ENCODE results near the gene LASP1NB.

- TF ChIP-seq USF2 (IDR thresholded peaks at IDR 0.05; ENCODE audit: low read depth, low read length), result no peak
- no peak for TF ChIP-seq USF2 (CRISPR knock-in tag; IDR thresholded peaks at IDR 0.05; ENCODE audit: borderline replicate concordance)
- TF ChIP-seq, protein P1, sequence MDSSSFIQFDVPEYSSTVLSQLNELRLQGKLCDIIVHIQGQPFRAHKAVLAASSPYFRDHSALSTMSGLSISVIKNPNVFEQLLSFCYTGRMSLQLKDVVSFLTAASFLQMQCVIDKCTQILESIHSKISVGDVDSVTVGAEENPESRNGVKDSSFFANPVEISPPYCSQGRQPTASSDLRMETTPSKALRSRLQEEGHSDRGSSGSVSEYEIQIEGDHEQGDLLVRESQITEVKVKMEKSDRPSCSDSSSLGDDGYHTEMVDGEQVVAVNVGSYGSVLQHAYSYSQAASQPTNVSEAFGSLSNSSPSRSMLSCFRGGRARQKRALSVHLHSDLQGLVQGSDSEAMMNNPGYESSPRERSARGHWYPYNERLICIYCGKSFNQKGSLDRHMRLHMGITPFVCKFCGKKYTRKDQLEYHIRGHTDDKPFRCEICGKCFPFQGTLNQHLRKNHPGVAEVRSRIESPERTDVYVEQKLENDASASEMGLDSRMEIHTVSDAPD (CRISPR knock-in tag; IDR thresholded peaks at IDR 0.05), result no peak
Measured at GRCh38 chr17:38970804-38971203, 45.4 kb downstream of the LASP1NB start.

Data from HepG2 (cell line).